Inferior parietal cortex (tissue), 1 donor: ENCODE data around the gene ZNF133.
"Not testable (repeated sequence)": the region's sequence is repeated elsewhere in the genome, so short reads cannot be mapped to it uniquely, and the experiment has no call there.

ENCODE experiments used
- DNase-seq: peaks from one replicate; pipeline ENCODE4 v3.0.0-alpha.2; 2016; ENCODE audit errors: extremely low spot score

ZNF133 gene

DNA sequence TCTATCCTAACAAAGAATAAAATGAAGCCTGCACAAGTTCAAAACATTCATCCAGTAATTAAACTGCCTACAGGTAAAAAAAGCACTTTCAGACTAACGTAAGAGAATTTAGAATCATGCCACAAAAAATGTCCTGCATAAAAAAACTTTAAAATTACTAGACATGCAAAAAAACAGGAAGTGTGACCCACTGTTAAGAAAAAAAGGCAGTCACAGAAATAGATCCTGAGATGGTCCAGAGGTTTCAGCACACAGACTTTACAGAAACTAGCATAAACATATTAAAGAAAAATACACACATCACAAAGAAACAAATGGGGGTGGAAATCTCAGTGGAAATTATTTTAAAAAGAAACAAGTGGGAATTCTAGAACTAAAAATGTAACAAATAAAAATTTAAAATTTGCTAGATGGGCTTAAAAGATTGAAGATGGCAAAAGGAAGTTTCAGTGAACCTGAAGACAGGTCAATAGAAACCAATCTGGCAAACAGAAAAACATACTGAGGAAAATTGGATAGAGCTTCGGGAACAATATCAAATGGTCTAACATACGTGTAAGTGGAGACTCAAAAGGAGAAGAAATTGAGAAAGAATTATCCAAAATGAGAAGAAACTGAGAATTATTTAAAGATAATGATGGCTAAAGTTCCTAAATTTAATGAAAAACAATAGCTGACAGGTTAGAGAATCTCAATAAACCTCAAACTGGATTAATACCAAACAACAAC, 3.4 kb upstream of the ZNF133 start:
- DNase-seq = no peak

GRCh38 chr20:18287546-18287914, 797 bp upstream of the ZNF133 start:
- DNase-seq = no peak

DNA sequence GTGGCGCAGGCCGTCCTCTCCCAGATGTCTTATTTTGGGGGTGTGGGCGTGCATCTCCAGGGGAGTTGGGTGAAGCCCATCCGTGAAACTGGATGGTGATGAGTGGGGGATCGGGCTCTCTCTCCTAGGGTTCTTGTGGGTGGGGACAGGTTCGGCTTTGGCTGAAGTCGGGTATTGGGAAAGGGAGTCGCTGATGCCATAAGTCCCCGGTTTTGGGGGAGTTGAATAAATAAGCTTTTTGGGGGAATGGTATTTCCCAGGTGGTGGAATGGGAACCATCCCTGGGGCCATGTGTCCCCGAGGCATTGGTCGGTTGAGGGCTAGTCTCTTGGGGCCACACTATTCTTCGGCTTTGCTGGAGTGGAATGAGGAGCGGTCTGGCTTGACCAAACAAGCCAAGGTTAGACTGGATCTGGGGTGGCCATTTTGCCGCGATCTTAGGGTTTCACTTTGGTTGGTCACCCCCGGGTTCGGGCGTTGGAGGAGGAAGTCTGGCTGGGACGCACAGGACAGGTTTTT, 481 bp downstream of the ZNF133 start:
- no peak for DNase-seq

GRCh38 chr20:18289306-18289705, 979 bp downstream of the ZNF133 start:
- no peak for DNase-seq

GRCh38 chr20:18299364-18299763, 11.0 kb downstream of the ZNF133 start:
- no peak for DNase-seq

DNA sequence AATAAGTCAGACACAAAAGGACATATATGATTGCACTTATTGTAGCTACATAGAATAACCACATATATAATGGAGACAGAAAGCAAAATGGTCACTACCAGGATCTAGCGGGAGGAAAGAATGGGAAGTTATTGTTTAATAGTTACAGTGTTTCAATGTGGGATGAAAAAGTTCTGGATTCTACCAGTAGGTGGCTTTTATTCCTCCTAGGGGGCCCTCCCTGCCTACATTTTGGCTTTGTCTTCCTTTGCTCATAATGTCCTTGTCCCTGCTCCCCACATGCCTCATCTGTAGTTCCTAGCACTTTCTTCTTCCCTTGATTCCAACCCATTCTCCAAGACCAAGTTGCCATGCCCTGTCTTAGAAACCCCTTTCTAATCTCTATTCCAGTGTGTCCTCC, 16.3 kb downstream of the ZNF133 start:
- no peak for DNase-seq

DNA sequence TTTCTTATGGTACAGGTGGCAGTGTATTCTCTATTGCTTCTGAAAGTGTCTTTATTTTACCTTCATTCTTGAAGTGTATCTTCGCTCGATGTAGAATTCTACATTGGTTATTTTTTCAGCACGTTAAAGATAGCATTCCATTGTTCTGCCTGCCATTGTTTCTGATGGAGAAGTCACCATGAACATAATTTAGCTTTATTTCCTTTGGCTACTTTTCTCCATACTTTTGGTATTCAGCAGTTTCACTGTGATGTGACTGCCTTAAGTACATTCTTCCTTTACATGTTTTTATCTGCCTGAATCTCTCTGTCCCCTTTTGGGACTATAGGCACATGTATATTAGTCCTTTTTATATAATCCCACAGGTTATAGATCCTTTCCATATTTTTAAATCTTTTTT, 19.0 kb downstream of the ZNF133 start:
- no peak for DNase-seq

DNA sequence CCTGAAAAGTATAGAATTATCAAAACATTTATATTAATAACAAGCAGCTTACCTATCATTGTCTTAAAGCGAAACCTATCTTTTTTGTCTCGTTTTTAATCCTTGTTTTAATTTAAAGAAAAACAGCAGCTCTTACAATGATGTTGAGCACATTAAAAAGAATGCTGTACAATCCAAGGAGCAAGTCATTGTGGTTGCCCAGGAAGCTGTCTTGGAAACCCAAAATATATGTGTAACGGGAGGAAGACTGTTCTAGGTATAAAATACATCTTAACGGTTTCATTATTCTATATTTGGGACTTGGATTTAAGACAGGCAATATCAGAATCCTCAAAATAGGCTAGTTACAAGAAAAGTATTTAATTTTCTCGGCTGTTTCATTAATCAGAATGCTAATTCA, 21.7 kb downstream of the ZNF133 start:
- no peak for DNase-seq

DNA sequence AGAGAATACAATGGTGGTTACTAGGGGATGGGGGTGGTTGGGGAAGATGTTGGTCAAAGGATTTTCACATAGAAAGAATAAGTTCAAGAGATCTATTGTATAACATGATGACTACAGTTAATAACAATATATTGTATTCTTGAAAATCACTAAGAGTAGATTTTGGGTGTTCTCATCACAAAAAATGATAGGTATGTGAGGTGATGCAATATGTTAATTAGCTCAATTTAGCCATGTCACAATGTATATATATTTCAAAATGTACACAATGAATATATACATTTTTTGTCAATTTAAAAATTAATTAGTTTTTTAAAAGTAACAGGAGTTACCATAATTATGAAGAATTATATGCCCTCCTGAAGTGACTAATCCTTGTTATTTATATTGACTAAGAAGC, 22.3 kb downstream of the ZNF133 start:
- DNase-seq = no peak

GRCh38 chr20:18312723-18313122, 24.4 kb downstream of the ZNF133 start:
- DNase-seq = no peak

DNA sequence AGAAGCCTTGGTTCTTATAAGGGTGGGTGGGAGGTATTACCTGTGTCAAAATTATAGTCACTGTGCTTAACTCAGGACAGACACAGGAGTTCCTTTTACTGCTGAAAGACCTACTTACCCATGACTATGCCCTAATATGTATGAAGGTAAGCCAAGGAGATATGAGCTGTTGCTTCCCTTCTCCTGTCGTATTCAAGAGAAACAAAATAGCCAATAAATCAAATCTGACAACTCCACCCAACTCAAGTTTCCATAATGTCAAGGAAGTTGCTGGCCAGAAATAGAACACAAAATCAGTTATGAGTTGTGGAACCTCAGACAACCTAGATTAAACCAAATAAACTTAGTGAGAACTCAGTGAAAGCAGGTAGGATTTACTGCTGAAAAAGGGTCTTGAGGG, 25.1 kb downstream of the ZNF133 start:
- no peak for DNase-seq

GRCh38 chr20:18314786-18315406, 26.6 kb downstream of the ZNF133 start:
- DNase-seq = no peak

DNA sequence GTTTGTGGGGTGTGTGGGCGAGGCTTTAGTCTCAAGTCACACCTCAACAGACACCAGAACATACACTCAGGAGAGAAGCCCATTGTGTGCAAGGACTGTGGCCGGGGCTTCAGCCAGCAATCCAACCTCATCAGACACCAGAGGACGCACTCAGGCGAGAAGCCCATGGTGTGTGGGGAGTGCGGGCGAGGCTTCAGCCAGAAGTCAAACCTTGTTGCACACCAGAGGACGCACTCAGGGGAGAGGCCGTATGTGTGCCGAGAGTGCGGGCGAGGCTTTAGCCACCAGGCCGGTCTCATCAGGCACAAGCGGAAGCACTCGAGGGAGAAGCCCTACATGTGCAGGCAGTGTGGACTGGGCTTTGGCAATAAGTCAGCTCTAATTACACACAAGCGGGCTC, 27.8 kb downstream of the ZNF133 start:
- no peak for DNase-seq

DNA sequence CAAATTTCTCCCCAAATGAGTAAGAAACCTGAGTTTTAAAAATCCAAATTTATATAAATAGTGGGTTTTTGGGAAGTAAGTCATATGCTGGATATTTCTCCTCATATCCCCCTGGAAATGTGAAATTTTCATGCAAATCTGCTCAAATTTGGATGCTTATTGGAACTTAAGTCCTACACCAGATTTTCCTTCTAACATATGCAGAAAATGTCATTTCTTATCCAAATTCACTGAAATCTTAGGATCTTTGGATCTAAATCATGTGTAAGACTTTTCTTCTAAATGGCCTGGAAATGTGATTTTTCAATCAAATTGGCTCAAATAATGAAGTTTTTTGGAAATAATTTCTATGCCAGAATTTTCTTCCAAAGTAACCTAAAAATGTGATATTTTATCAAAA, 33.0 kb downstream of the ZNF133 start:
- no peak for DNase-seq

- no peak for DNase-seq
Observed at GRCh38 chr20:18321976-18322950, 33.9 kb downstream of the ZNF133 start.

DNA sequence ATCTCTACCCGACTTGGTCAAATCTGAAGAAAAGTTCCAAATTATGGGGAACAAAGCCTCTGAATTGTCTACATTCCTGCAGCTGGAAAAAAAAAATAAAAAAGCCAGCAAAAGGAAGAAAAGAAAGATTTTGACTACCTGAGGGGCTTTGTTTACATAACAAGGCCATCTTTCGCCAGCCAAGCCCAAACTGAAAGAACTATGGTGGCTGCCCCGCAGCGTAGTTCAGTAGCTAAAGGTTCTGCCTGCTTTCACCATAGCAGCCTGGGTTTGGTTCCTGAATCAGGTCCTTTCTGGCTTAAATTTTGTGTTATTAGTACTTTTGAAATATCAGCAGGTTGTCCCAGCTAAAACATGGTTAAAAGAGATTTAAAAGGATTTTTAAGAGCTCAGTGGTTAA, 35.4 kb downstream of the ZNF133 start:
- no peak for DNase-seq

DNA sequence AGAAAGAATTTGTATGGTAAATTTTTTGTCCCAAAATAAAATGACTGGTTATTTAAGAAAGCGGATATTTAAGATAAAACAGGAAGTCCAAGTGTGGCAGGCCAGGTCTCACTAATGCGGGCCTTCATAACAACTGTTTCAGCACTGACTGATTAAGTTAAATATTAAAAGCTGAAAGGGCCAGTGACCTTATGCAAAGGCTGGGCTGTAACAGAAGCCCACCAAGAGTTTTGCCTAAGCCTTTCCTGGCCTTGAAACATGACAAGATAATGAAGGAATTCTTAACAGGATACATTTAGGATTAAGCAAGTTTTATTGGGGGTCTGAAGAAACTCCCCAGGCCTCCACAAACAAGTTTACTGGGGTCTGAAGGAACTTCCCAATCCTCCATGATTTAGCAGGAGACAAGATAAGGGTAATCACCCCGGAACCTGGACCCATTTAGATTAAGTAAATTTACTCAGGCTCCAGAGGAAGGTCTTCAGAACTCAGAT, 36.3 kb downstream of the ZNF133 start:
- DNase-seq = no peak

DNA sequence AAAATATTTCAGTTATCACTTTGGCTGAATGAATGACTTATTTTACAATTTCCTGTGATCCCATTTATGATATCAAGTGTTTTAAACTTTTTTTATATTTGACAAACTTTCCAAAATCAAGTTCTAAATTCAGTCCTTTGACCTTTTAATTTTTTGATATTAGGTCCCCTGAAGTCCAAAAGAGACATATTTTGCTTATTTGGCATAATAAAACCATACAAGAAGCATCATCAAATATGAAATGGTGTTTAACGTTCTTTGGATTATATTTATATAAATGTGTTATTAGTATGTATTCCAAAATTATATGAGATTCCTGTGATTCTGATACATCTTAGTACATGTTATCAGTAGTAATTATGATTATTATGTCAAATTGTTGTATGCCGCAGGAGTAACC, 38.7 kb downstream of the ZNF133 start:
- DNase-seq = no peak

DNA sequence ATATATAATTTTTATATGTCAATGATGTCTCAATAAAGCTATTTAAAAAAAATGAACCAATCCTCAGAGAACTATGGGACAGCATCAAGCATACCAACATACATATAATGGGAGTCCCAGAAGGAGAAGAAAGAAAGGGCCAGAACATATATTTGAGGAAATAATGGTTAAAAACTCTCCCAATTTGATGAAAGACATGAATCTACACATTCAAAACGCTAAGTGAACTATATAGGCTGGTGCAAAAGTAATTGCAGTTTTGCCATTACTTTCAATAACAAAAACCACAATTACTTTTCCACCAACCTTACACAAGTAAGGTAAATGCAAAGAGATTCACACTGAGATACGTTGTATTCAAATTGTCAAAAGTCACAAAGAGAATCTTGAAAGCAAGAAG, 43.4 kb downstream of the ZNF133 start:
- no peak for DNase-seq

DNA sequence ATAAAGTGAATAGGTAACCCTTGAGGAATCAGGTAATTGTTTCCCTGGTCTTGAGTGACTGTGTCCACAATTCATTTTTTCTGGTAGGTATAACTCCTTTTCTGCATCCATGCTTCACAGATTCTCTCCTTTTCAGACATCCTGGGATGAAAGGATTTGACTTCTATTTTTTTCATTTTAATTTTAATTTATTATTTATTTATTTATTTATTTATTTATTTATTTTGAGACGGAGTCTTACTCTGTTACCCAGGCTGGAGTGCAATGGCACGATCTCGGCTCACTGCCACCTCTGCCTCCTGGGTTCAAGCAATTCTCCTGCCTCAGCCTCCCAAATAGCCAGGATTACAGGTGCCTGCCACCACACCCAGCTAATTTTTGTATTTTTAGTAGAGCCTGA, 61.4 kb downstream of the ZNF133 start:
- not testable (repeated sequence) for DNase-seq

GRCh38 chr20:18359854-18360253, 71.5 kb downstream of the ZNF133 start:
- no peak for DNase-seq

DNA sequence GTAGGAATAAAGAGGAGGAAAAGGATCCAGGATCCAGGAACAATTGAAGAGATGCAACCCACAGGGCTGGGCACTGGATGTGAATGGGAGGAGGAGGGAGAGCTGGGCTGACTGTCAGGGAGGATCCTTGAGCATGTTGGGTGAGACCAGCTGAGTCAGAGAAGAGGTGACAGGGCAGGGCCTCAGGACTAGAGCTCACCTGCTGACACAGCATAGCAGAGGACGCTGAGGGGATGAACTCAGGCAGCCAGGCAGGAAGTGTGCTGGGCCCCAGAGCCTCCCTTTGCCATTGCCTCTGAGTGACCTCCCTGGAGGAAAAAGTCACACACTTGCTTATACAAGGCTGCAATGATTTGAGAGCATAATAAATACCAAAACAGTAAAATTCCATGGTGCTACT, 72.3 kb downstream of the ZNF133 start:
- DNase-seq = no peak
